Activated naive CD4-positive, alpha-beta T cell treated with Interleukin-2 at 50 U/mL for 16 hours (primary cell): Measurements from ENCODE around the gene XAGE3.
"Not testable (repeated sequence)": the region's sequence is repeated elsewhere in the genome, so short reads cannot be mapped to it uniquely, and the experiment has no call there.

Experiments used
- DNase-seq: peaks from one replicate; pipeline ENCODE4 v3.0.0-alpha.2; 2020

The XAGE3 gene, protein sequence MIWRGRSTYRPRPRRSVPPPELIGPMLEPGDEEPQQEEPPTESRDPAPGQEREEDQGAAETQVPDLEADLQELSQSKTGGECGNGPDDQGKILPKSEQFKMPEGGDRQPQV

DNA sequence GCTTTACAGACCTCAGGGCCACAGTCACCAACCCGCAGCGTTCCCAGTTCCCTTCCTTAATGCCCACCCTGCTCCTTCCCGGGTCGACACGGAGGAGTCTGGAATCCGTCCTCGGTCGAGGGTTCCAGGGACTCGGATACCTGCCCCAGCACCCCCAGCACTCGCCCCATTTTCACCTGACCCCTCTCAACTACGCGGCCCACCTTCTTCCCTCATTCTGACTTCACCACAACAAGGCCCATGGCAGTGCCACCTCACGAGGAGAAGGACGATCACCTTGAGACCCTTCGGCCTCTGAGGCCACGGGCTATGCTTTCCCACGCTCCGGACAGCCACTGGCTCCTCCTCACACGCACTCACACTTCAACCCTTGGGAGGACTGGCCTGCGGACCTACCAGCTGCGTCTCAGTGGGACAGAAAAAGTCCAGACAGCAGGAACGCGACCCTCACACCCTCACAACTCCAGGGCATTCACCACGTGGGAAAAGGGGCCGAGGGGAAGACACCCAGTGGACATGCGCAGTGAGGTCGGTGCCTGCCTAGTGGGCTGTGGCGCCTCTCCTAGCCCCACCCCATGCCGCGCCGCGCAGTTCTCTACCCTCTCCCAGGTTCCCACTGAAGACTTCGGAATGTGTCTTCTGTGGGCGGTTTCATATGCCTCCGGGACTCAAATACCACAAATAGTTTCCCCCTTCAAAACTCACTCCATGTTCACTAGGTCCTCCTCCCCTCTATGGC, at the start of gene XAGE3:
Gene XAGE3, minus strand, starts transcription at position 474 of the 739 bp plus-strand sequence. CDS start 950 bp downstream, outside the sequence.
- no peak for DNase-seq

DNA sequence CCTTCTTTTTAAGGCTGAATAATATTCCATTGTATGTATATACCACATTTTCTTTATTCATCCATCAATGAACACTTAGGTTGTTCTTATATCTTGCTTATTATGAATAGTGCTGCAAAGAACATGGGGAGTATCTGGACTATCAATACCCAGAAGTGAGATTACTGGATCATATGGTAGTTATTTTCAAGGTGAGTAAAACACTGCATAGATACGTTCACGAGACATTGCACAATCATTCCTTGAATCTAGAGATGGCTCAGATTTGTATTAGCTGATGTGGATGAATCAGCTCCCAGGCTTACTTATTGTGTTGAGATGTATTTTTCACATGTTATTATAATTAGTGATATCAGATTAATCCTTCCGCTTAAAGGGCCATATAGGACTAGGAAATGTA, 46.8 kb upstream of the XAGE3 start:
- not testable (repeated sequence) for DNase-seq

GRCh38 chrX:52913681-52914080, 45.8 kb upstream of the XAGE3 start:
- DNase-seq, result not testable (repeated sequence)

DNA sequence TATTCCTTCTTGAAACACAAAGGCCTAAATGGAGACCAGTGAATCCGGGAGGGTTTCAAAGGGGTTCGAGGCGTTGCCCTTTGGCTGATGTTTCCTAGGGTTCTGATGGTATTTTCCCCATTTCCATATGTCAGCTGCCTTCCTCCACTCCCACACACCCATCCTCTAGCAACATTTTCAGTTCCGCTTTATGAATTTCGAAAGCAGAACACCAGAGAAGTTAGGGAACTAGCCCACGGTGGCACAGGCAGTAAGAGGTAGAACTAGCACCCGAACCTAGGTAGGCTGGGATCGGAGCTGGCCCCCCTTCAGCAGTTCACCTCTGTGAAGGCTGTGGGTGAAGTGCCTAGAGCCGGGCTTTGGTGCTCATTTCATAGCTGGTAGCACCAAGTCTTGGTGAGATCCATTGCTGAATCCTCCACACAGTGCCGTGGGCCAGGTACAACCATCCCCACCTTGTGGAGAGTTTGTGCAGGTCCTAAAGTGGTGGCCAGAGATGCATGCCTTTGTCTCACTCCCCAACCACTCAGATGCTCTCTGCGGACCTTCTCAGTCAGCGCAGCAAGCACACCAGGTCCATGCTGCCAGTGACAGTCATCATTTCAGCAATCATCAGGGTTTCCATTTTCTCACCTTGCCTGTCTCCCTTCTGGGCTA, 41.6 kb upstream of the XAGE3 start:
- not testable (repeated sequence) for DNase-seq

GRCh38 chrX:52907900-52908299, 40.0 kb upstream of the XAGE3 start:
- not testable (repeated sequence) for DNase-seq

GRCh38 chrX:52907137-52907536, 39.3 kb upstream of the XAGE3 start:
- DNase-seq, result not testable (repeated sequence)

DNA sequence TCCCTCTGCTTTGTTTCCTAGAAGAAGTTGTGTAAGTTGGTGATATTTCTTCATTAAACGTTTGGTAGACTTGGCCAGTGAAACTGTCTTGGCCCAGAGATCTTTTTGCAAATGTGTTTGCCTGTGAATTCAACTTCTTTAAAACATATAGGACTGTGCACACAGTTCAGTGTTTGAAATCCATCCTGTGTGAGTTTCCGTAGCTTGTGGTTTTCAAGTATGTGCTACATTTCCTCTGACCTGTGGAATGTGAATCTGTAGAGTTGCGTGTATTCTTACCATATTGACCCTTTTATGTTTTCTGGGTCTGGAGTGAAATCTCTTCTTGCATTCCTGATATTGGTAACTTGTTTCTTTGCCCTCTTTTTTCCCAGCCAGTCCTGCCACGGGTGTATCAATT, 38.2 kb upstream of the XAGE3 start:
- not testable (repeated sequence) for DNase-seq

- not testable (repeated sequence) for DNase-seq
Observed at GRCh38 chrX:52905531-52905930, 37.6 kb upstream of the XAGE3 start.

DNA sequence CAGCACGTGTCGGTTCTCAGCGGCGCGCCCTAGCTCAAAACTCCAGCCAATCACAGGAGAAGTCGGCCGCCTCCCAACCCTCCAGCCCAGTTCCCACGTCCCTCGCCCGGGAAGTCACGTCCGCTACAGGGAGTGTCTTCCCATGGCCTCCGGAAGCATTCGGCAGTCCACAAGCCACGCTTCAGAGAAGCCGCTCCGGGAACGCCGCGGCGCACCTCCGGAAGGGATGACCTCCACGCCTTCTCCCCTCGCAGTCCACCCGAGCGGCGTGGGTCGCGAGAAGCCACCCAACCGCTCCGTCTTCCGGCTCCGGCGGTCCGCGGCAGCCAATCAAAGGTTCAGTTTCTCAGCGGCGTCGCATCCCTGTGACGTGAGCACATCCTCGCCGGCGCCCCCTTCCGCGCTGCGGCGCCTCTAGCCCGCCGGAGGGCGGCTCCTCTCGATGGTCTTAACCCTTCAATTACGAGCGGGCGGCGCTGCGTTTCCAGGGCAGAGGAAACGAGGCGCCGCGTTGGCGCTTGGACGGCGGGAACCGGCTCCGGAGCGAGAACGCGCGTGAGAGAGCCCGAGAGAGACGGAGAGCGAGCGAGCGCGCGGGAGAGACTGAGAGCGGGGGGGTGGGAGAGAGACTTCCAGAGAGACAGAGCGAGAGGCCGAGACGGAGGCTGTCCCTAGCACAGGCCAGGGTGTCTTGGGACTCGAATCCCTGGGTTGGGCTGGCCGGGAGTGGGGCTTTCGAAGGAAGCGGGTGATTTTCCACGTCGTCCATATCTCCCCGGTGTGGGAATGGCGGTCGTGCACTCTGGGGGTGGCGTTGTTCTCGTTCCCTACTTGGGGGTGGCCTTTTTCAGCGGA, 29.2 kb upstream of the XAGE3 start, which contains the start of gene FAM156B:
Gene FAM156B, plus strand, starts transcription at position 476 of the 855 bp plus-strand sequence. CDS start 9,896 bp downstream, outside the sequence.
- DNase-seq, result not testable (repeated sequence)

DNA sequence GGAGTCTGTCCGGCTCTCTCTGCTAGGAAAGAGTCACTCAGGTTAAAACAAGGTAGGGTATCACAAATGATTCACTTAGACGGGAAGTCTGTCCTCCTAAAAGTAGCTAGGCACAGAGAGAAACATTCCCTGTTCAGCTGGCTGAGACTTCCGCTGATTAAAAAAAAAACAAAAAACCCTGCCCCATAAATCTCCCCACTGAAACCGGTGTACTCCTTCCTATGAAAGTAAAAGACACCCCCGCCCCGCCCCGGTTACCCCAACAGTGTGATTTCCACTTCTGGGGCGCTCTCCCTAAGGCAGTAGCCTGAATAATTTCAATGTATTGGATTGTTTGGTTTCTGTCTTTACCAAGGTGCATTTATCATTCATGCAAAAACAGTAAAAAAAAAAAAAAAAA, 28.6 kb upstream of the XAGE3 start:
- DNase-seq, result not testable (repeated sequence)

DNA sequence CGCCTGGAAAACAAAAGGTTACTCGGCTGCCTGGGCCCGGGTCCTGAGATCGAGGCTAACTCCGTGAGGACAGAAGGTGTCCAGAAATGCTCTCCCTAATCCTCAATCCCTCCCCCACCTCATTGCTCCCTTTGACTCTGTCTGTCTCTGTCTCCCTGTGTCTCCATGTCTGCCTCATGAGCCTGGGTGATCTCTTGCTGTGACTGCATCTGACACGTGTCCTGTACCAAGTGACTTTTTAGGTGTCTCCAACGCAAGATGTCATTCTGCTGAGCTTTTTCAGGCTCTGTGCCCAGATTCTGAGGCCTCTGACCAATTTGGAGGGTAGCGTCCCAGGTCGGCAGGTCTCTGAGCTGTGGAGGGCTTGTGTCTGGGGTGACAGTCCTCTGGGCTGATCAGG, 20.2 kb upstream of the XAGE3 start:
- DNase-seq, result not testable (repeated sequence)

- DNase-seq, result not testable (repeated sequence)
Observed at GRCh38 chrX:52887459-52887858, 19.6 kb upstream of the XAGE3 start.

DNA sequence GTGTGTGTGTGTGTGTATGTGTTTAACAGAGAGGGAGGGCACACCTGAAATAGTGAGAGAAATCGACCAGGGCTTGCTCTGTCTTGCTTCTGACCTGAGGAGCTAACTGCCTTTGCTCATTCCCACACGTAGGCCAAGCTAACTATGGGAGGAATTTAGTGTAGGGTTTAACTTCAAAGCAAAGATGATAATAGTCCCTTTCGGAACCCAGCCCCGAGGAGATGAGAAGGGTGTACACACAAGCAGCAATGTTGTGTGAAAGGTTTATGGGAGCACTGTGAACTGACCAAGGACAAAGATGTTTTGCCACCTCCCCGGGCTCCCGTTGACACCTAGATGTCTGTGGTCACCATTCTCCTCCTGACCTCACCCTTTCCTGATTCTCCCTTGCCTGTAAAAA, 8.5 kb upstream of the XAGE3 start:
- not testable (repeated sequence) for DNase-seq

DNA sequence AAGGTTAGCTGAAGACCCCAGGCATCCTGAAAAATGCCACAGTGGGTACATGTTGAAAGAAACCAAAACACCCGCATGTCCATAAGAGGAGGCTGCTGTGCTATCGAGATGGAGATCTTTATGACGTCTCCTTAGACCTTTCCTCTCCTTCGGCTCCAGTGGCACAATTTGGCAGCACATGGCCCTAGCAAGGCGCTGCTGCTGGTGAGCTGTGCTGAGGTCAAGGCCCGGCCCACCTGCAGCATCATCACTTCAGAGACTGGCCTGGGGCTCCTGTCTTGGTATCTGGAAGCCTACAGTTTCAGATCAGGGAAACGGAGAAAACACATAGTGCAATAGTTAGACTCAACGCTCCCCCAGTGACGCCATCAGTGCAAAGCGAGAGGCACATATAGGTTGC, 7.6 kb upstream of the XAGE3 start:
- DNase-seq, result not testable (repeated sequence)

- DNase-seq, result no peak
Observed at GRCh38 chrX:52874661-52875060, 6.8 kb upstream of the XAGE3 start.

- DNase-seq, result not testable (repeated sequence)
Observed at GRCh38 chrX:52873825-52874224, 5.9 kb upstream of the XAGE3 start.

GRCh38 chrX:52870046-52870445, 2.2 kb upstream of the XAGE3 start:
- DNase-seq, result no peak

DNA sequence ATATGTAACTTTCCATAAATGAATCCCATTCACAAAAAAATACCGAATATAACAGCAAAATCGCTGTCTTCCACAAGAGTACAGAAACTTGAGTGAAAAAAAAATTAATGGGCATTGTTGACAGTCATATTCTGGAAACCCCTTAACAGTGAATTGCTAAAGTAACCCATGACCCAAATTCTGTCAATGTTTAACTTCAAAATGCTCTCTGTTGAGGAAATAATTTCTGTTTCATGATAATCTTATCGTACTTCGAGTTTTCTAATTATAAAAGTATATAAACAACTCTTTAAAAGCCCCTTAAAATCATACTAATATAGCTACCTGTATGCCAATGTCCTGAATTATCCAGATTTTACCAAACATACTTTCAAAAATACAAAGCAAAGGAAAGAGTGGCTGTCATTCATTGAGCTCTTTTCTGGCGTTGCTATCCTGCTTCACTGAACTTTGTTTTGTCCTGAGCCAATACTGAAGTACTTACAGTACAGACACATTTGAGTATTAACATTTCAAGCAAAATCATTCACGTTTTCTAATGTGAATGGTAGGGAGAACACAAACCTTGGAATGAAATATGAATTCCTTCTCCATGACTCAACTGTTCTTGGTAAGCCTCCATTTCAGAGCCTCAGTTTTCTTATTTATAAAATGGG, 2.4 kb downstream of the XAGE3 start:
- no peak for DNase-seq

GRCh38 chrX:52856991-52857525, 10.8 kb downstream of the XAGE3 start:
- DNase-seq, result not testable (repeated sequence)

- no peak for DNase-seq
Observed at GRCh38 chrX:52852110-52852860, 15.6 kb downstream of the XAGE3 start.

- DNase-seq, result not testable (repeated sequence)
Observed at GRCh38 chrX:52843619-52844018, 24.3 kb downstream of the XAGE3 start.
